ENCODE results near the gene PTK7. TPM values are rescaled to one million over a fixed set of nuclear protein-coding genes. Genes with fewer than 3 reads are reported as not detected.

Gene PTK7
- total RNA-seq, 1 donor from 2014 or later: 68.0 TPM

- H3K4me2 ChIP-seq: peak overlapping the region; percentile 45
- no peaks in the 10 kb centered on the region for H3K4me1 ChIP-seq
- Mint-ChIP-seq H3K4me3 (peak overlapping the region; percentile 41), H3K27me3 (ENCODE audit: insufficient read depth, low read depth) (peaks cover 4% of the 10 kb centered on the region), H3K36me3 (peaks cover 11% of the 10 kb centered on the region), H3K27ac (peak overlapping the region; percentile 60), H3K4me1 (peaks cover 16% of the 10 kb centered on the region), H3K9me3 (no peaks in the 10 kb centered on the region)
- H3K9me3 ChIP-seq (ENCODE audit: low read depth): no peaks in the 10 kb centered on the region
- H3K27me3 ChIP-seq: no peaks in the 10 kb centered on the region
- TF ChIP-seq EZH2phosphoT487 (IDR thresholded peaks at IDR 0.05): no peak
- no peak for TF ChIP-seq EZH2 (IDR thresholded peaks at IDR 0.05)
- peak; percentile 96 for TF ChIP-seq CTCF (IDR thresholded peaks at IDR 0.05)
- peaks cover 3% of the 10 kb centered on the region for H4K20me1 ChIP-seq (ENCODE audit: low read depth)
- peak; percentile 95 for DNase-seq (ENCODE audit: low spot score)
- no peak overlapping the region for H3K4me3 ChIP-seq
- H3K9ac ChIP-seq: no peak overlapping the region
- no peak overlapping the region for H3K27ac ChIP-seq
- H2AFZ ChIP-seq (replicated peaks): no peak overlapping the region
- H3K36me3 ChIP-seq: no peaks in the 10 kb centered on the region
- H3F3A ChIP-seq (ENCODE audit: low read depth): peaks cover 9% of the 10 kb centered on the region
- no peaks in the 10 kb centered on the region for H3K79me2 ChIP-seq (ENCODE audit: low read depth)
These were observed 67.4 kb downstream of the PTK7 start for GRCh38 chr6:43143235-43144128.

GRCh38 chr6:43144879-43145278 is 68.8 kb downstream of the PTK7 start:
- Histone ChIP-seq H3K9me3 (ENCODE audit: low read depth) (no peaks in the 10 kb centered on the region), H3K4me2 (no peak overlapping the region), H4K20me1 (ENCODE audit: low read depth) (peaks cover 3% of the 10 kb centered on the region), H3K4me1 (no peaks in the 10 kb centered on the region), H3K4me3 (no peak overlapping the region), H3K36me3 (no peaks in the 10 kb centered on the region), H3K79me2 (ENCODE audit: low read depth) (no peaks in the 10 kb centered on the region), H3K27me3 (no peaks in the 10 kb centered on the region), H3K9ac (no peak overlapping the region), H2AFZ (replicated peaks) (no peak overlapping the region), H3K27ac (no peak overlapping the region), H3F3A (ENCODE audit: low read depth) (peaks cover 9% of the 10 kb centered on the region)
- TF ChIP-seq EZH2phosphoT487 (IDR thresholded peaks at IDR 0.05): no peak
- no peak for TF ChIP-seq CTCF (IDR thresholded peaks at IDR 0.05)
- Mint-ChIP-seq H3K4me1 (peaks cover 26% of the 10 kb centered on the region), H3K9me3 (no peaks in the 10 kb centered on the region), H3K4me3 (no peak overlapping the region), H3K36me3 (peaks cover 11% of the 10 kb centered on the region), H3K27me3 (ENCODE audit: insufficient read depth, low read depth) (peaks cover 7% of the 10 kb centered on the region), H3K27ac (no peak overlapping the region)
- no peak for DNase-seq (ENCODE audit: low spot score)

GRCh38 chr6:43146261-43146660 is 70.1 kb downstream of the PTK7 start:
- no peak for DNase-seq (ENCODE audit: low spot score)
- H3K79me2 ChIP-seq (ENCODE audit: low read depth): no peaks in the 10 kb centered on the region
- H3K4me1 ChIP-seq: no peaks in the 10 kb centered on the region
- Mint-ChIP-seq H3K27me3 (ENCODE audit: insufficient read depth, low read depth) (peaks cover 7% of the 10 kb centered on the region), H3K4me3 (no peak overlapping the region), H3K36me3 (peaks cover 8% of the 10 kb centered on the region), H3K9me3 (no peaks in the 10 kb centered on the region), H3K4me1 (peaks cover 32% of the 10 kb centered on the region), H3K27ac (no peak overlapping the region)
- no peaks in the 10 kb centered on the region for H3K9me3 ChIP-seq (ENCODE audit: low read depth)
- H4K20me1 ChIP-seq (ENCODE audit: low read depth): peaks cover 3% of the 10 kb centered on the region
- no peak overlapping the region for H3K9ac ChIP-seq
- no peaks in the 10 kb centered on the region for H3K36me3 ChIP-seq
- no peak for TF ChIP-seq EZH2phosphoT487 (IDR thresholded peaks at IDR 0.05)
- TF ChIP-seq EZH2 (IDR thresholded peaks at IDR 0.05): no peak
- no peak for TF ChIP-seq CTCF (IDR thresholded peaks at IDR 0.05)
- H3K27me3 ChIP-seq: no peaks in the 10 kb centered on the region
- no peak overlapping the region for H3K4me2 ChIP-seq
- H3K27ac ChIP-seq: no peak overlapping the region
- H3F3A ChIP-seq (ENCODE audit: low read depth): peaks cover 9% of the 10 kb centered on the region
- no peak overlapping the region for H2AFZ ChIP-seq (replicated peaks)
- H3K4me3 ChIP-seq: no peak overlapping the region

All from neural progenitor cell (in vitro differentiated cells).